Testis (tissue), 2 donors: ENCODE data around the gene F12.

ENCODE experiments used
- POLR2A ChIP-seq: fragments of 450-650 bp; IDR thresholded peaks from one replicate; pipeline ENCODE4 v1.6.1; 2017; ENCODE audit warnings: antibody characterized with exemption, mild to moderate bottlenecking, moderate library complexity
- TF ChIP-seq, protein P1 (sequence below), 3 experiments: fragments of 450-650 bp in 2 of 3; fragments of 200-600 bp in 1 of 3; sonication (generic) in 1 of 3; IDR thresholded peaks; one replicate each; pipeline ENCODE4 v1.5.1; 2016 to 2019; ENCODE audit warnings: antibody characterized with exemption in 3 of 3, mild to moderate bottlenecking in 2 of 3, moderate library complexity in 1 of 3

DNA sequence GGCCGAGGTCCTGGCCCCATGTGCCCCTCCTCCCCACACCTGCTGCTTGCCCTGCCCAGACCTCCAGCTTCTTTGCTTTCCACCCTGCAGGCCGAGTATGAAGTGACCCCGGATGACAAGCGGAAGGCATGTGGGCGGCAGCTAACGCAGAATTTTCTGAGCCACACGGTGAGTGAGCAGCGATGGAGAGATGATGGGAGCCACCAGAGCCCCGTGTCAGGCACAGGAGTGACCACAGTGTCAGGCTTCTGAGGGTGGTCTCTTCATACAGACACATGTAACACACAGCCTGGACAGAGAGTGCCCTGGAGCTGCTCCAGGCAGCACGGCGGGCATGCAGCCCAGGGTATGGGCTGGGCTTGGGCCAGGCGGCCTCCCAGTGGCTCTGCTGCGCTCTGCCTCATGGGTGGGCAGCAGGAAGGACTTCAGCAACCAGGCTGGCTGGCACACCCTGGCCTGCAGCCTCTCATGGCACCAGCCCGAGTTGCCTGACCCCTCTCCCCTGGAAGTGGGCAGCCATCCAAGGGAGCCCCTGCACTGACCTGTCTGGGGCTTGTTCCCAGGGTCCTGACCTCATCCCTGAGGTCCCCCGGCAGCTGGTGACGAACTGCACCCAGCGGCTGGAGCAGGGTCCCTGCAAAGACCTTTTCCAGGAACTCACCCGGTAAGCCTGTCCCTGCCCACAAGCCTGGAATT, 22.9 kb upstream of the F12 start:
- TF ChIP-seq, protein P1, sequence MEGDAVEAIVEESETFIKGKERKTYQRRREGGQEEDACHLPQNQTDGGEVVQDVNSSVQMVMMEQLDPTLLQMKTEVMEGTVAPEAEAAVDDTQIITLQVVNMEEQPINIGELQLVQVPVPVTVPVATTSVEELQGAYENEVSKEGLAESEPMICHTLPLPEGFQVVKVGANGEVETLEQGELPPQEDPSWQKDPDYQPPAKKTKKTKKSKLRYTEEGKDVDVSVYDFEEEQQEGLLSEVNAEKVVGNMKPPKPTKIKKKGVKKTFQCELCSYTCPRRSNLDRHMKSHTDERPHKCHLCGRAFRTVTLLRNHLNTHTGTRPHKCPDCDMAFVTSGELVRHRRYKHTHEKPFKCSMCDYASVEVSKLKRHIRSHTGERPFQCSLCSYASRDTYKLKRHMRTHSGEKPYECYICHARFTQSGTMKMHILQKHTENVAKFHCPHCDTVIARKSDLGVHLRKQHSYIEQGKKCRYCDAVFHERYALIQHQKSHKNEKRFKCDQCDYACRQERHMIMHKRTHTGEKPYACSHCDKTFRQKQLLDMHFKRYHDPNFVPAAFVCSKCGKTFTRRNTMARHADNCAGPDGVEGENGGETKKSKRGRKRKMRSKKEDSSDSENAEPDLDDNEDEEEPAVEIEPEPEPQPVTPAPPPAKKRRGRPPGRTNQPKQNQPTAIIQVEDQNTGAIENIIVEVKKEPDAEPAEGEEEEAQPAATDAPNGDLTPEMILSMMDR (IDR thresholded peaks at IDR 0.05) = no peak
- TF ChIP-seq POLR2A = no peak
